Breast epithelium (tissue), 3 donors: ENCODE data around the gene IL1RN.

ENCODE experiments used
- POLR2A ChIP-seq: fragments of 450-650 bp; IDR thresholded peaks from one replicate; pipeline ENCODE4 v1.6.1; 2016; ENCODE audit warnings: antibody characterized with exemption, mild to moderate bottlenecking, moderate library complexity
- TF ChIP-seq, protein P1 (sequence below), 3 donors: fragments of 450-650 bp; IDR thresholded peaks; one replicate each; pipeline ENCODE4 v1.5.1; 2016 to 2017; ENCODE audit warnings: antibody characterized with exemption in 3 of 3, mild to moderate bottlenecking in 3 of 3, moderate library complexity in 3 of 3

DNA sequence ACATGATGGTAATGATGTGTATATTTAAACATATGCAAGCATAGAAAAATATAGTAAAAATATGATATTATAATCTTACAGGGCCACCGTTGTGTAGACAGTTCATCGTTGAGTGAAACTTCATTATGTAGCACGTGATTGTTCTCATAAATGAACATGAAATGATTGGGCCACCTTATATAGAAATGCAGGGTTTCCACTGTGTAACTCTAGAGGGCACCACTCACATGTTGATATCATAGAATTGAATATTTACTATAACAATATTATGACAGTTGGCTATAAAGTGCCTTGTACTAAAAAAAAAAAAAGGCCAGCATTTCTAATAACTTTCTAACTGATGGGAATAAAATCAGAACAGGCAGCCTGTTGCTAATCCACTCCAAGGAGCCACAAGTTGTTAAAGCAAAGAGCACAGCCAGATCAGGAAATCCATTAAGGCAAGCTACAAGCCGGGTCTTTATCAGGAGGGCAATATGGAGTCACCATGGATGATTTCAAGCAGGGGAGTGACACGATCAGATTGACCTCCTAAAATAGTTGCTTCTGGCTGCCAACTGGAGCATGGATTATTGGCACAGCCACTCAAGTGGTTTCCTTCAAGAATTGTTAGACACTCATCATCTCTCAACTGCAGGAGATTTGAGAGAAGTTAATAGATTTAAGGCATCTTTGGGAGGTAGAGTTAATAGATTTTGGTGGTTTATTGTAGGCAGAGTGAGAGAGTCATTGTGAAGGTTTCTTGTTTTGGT lies 43.0 kb upstream of the IL1RN start:
- TF ChIP-seq, protein P1, sequence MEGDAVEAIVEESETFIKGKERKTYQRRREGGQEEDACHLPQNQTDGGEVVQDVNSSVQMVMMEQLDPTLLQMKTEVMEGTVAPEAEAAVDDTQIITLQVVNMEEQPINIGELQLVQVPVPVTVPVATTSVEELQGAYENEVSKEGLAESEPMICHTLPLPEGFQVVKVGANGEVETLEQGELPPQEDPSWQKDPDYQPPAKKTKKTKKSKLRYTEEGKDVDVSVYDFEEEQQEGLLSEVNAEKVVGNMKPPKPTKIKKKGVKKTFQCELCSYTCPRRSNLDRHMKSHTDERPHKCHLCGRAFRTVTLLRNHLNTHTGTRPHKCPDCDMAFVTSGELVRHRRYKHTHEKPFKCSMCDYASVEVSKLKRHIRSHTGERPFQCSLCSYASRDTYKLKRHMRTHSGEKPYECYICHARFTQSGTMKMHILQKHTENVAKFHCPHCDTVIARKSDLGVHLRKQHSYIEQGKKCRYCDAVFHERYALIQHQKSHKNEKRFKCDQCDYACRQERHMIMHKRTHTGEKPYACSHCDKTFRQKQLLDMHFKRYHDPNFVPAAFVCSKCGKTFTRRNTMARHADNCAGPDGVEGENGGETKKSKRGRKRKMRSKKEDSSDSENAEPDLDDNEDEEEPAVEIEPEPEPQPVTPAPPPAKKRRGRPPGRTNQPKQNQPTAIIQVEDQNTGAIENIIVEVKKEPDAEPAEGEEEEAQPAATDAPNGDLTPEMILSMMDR (IDR thresholded peaks at IDR 0.05) = no peak
- no peak for TF ChIP-seq POLR2A
